Measurements from ENCODE around the gene STOML1. TPM values are rescaled to one million over a fixed set of nuclear protein-coding genes. Genes with fewer than 3 reads are reported as not detected.
"Not testable (repeated sequence)": the region's sequence is repeated elsewhere in the genome, so short reads cannot be mapped to it uniquely, and the experiment has no call there.

The STOML1 gene
- total RNA-seq, 4 donors from 2014 or later, result 8.1 to 21.7 (median 13.7) TPM

DNA sequence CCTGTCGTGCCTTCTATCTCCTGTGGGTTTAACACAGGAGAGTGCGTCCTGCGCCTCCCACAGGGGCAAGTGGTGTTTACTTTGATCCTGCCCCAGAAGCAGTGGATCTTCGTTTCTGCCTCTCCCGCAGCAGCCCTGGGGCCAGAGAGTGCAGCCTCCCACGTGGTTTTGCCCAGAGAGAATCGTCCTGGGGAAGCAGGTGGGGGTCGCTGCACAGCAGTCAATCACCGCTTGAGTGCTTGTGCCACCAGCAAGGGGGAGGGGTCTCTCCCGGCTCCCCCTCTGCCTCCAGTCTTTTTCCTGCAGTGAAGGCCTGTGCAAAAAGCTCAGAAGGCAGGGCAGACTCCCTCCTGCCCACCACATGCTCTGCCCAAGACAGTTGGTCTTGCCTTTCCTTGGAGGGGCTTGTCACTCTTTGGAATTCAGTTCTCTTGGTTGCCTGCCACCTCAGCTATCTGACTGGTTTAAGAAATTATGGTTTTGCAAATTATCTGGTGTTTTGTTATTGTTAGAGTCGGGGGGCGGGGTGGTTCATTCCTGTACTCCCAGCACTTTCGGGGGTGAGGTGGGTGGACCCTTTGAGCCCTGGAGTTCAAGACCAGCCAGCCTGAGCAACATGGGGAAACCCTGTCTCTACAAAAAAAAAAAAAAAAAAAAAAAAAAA lies 26.9 kb downstream of the STOML1 start:
- H3K36me3 ChIP-seq, result no peaks in the 10 kb centered on the region
- peaks cover 0 to 10% (median 0%) of the 10 kb centered on the region in 3 donors for H3K4me1 ChIP-seq
- WGBS, 2 donors (ENCODE audit: low coverage in 1 of 2), result 0 to 19% methylated on average over 1 to 6 of the region's 13 CpGs
- no peaks in the 10 kb centered on the region for H3K9me3 ChIP-seq
- ATAC-seq, result no peak
- H3K4me3 ChIP-seq, result no peak overlapping the region
- H3K27ac ChIP-seq, result no peak overlapping the region
- TF ChIP-seq, protein P1, sequence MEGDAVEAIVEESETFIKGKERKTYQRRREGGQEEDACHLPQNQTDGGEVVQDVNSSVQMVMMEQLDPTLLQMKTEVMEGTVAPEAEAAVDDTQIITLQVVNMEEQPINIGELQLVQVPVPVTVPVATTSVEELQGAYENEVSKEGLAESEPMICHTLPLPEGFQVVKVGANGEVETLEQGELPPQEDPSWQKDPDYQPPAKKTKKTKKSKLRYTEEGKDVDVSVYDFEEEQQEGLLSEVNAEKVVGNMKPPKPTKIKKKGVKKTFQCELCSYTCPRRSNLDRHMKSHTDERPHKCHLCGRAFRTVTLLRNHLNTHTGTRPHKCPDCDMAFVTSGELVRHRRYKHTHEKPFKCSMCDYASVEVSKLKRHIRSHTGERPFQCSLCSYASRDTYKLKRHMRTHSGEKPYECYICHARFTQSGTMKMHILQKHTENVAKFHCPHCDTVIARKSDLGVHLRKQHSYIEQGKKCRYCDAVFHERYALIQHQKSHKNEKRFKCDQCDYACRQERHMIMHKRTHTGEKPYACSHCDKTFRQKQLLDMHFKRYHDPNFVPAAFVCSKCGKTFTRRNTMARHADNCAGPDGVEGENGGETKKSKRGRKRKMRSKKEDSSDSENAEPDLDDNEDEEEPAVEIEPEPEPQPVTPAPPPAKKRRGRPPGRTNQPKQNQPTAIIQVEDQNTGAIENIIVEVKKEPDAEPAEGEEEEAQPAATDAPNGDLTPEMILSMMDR (IDR thresholded peaks at IDR 0.05), result peak in 1 of 4 experiments; percentile 20
- TF ChIP-seq POLR2A (IDR thresholded peaks at IDR 0.05), result no peak
- H3K27me3 ChIP-seq, result no peaks in the 10 kb centered on the region

DNA sequence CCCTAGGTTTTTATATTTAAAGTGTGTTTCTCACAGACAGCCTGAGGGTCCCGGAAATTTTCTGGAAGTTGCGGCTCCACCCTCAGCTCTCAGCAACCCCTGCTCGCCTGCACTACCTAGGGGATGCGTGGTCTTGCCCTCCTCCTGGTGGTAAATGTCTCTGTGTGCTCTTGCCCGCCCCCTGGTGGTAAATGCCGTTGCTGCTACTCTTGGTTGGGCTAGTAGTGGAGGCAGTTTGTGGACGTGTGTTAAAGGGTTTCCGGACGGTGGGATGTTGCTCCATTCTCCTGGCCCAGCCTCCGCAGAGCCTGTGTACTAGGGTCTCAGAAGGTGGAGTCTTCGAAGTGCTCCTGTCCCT lies 27.4 kb downstream of the STOML1 start:
- Histone ChIP-seq H3K27me3 (no peaks in the 10 kb centered on the region), H3K4me3 (no peak overlapping the region), H3K27ac (no peak overlapping the region), H3K36me3 (no peaks in the 10 kb centered on the region), H3K4me1 (peaks cover 0 to 10% (median 0%) of the 10 kb centered on the region in 3 donors), H3K9me3 (no peaks in the 10 kb centered on the region)
- 21 to 27% methylated on average over 3 of the region's 11 CpGs for WGBS, 2 donors (ENCODE audit: low coverage in 1 of 2)
- no peak for TF ChIP-seq EP300 (IDR thresholded peaks at IDR 0.05)
- TF ChIP-seq, protein P1 (IDR thresholded peaks at IDR 0.05), result peak; percentile 90 to 97 (median 95)
- peak; percentile 88 for ATAC-seq

DNA sequence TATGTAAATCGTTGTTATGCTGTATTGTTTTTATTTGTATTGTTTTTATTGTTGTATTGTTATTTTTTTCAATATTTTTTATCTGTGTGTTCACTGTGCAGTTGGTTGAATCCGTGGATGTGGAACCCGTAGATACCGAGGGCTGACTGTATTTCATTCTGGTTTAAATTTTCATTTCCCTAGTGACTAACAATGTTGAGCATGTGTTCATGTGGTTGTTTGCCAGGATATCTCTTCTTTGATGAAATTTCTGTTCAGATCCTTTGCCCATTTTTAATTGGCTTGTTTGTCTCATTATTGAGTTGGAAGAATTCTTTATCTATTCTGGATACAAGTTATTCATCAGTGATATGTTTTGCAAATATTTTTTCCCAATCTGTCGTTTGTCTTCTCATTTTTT lies 29.7 kb downstream of the STOML1 start:
- Histone ChIP-seq H3K27ac (no peak overlapping the region), H3K9me3 (no peaks in the 10 kb centered on the region), H3K4me1 (peaks cover 0 to 10% (median 0%) of the 10 kb centered on the region in 3 donors), H3K36me3 (no peaks in the 10 kb centered on the region), H3K27me3 (no peaks in the 10 kb centered on the region), H3K4me3 (no peak overlapping the region)
- TF ChIP-seq, protein P1 (IDR thresholded peaks at IDR 0.05), result no peak
- no peak for TF ChIP-seq EP300 (IDR thresholded peaks at IDR 0.05)
- TF ChIP-seq POLR2A (IDR thresholded peaks at IDR 0.05), result no peak
- ATAC-seq, result no peak
- 68 to 70% methylated on average over 4 to 5 of the region's 5 CpGs for WGBS, 2 donors (ENCODE audit: low coverage in 1 of 2)

DNA sequence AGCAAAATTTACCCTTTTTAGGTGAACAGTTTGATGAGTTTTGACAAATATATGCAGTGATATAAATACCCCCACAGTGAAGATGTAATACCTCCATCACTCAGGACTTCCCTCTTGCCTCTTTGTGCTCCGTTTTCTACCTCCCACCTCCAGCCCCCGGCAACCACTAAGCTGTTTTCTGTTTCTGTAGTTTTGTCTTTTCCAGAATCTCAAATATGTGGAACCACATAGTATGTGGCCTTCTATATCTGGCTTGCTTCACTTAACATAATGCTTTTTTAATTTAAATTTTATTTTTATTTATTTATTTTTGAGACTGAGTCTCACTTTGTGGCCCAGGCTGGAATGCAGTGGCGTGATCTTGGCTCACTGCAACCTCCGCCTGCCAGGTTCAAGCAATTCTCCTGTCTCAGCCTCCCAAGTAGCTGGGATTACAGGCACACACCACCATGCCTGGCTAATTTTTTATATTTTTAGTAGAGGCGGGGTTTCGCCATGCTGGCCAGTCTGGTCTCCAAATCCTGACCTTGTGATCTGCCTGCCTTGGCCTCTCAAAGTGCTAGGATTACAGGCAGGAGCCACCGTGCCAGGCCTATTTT lies 31.5 kb downstream of the STOML1 start:
- H3K4me1 ChIP-seq, result peaks cover 0 to 10% (median 0%) of the 10 kb centered on the region in 3 donors
- H3K9me3 ChIP-seq, H3K27ac ChIP-seq, ATAC-seq, H3K27me3 ChIP-seq, H3K36me3 ChIP-seq, H3K4me3 ChIP-seq: not testable (repeated sequence)
- WGBS, 2 donors (ENCODE audit: low coverage in 1 of 2), result 80 to 86% methylated on average over 5 to 6 of the region's 7 CpGs

DNA sequence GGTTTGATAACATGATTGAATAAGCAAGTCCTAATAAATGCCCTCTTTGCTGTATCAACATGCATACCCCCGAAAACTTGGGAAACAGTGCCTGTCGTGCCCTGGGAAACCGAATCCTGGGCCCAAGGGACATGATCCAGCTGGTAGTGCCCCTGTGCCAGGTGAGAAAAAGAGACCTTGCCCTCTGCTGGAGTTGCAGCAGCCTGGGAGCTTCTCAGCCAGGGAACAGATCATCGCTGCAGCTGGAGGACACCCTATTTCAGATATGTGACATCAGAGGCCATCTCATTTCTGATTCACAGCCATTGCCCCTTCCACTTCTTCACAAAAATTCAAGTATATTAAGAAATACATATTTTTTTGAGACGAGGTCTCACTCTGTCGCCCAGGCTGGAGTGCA lies 32.3 kb downstream of the STOML1 start:
- Histone ChIP-seq H3K36me3 (no peaks in the 10 kb centered on the region), H3K9me3 (no peaks in the 10 kb centered on the region), H3K27ac (no peak overlapping the region), H3K4me3 (no peak overlapping the region), H3K27me3 (no peaks in the 10 kb centered on the region), H3K4me1 (peaks cover 0 to 5% (median 0%) of the 10 kb centered on the region in 3 donors)
- WGBS, 2 donors (ENCODE audit: low coverage in 1 of 2), result 91 to 96% methylated on average over 4 to 5 of the region's 6 CpGs
- TF ChIP-seq POLR2A (IDR thresholded peaks at IDR 0.05), result no peak
- no peak for TF ChIP-seq POLR2AphosphoS5 (IDR thresholded peaks at IDR 0.05)
- no peak for TF ChIP-seq EP300 (IDR thresholded peaks at IDR 0.05)
- TF ChIP-seq, protein P1 (IDR thresholded peaks at IDR 0.05), result no peak
- no peak for ATAC-seq

Measured in gastroesophageal sphincter (tissue), 4 donors.